GM10266 (cell line): ENCODE measurements around the gene EPB41L1.

Source experiments
- DNase-seq: peaks from one replicate; pipeline ENCODE4 v3.0.0; 2012; ENCODE audit errors: extremely low spot score
- CTCF ChIP-seq: IDR thresholded peaks from 2 replicates; pipeline ENCODE4 v1.5.1; 2012; ENCODE audit warnings: mild to moderate bottlenecking, low read depth; ENCODE audit not compliant: control insufficient read depth, insufficient read depth; ENCODE audit errors: missing control alignments

The EPB41L1 gene

GRCh38 chr20:36237477-36237876 lies 82.9 kb downstream of the EPB41L1 start:
- TF ChIP-seq CTCF, result no peak
- no peak for DNase-seq

GRCh38 chr20:36238153-36238552 lies 83.6 kb downstream of the EPB41L1 start:
- TF ChIP-seq CTCF, result no peak
- DNase-seq, result no peak

GRCh38 chr20:36238760-36239159 lies 84.2 kb downstream of the EPB41L1 start:
- DNase-seq, result no peak
- TF ChIP-seq CTCF, result no peak

GRCh38 chr20:36240076-36240475 lies 85.5 kb downstream of the EPB41L1 start:
- no peak for TF ChIP-seq CTCF
- DNase-seq, result no peak

GRCh38 chr20:36241678-36242077 lies 87.1 kb downstream of the EPB41L1 start:
- DNase-seq, result no peak
- TF ChIP-seq CTCF, result no peak

- no peak for DNase-seq
- no peak for TF ChIP-seq CTCF
Measured at GRCh38 chr20:36243726-36244125, 89.2 kb downstream of the EPB41L1 start.

GRCh38 chr20:36246401-36246800 lies 91.9 kb downstream of the EPB41L1 start:
- no peak for DNase-seq
- no peak for TF ChIP-seq CTCF
